K562 (cell line): ENCODE results near the gene CST3. TPM values are rescaled to one million over a fixed set of nuclear protein-coding genes. Genes with fewer than 3 reads are reported as not detected.

ENCODE experiments used
- ATAC-seq: fragments of 200-7000 bp; cut with Tn5 transposase; 3 replicates; pipeline ENCODE4 v1.9.1; 2020; ENCODE audit warnings: moderate library complexity
- BruUV-seq: library from RNA; stranded (reverse); fragments of 400-500 nt; replicated peaks from 2 replicates; lab custom pipeline; 2021; lab: Mats Ljungman, UMichigan
- CTCF ChIA-PET: fragments of 300-600 bp; formaldehyde crosslinking; extraction: SDS; loops from one replicate; lab custom pipeline; 2021; ENCODE audit warnings: low intra/inter-chr PET ratio; lab: Yijun Ruan, JAX
- POLR2A ChIA-PET: fragments of 300-600, 350-650 bp; sonication (Branson Sonifier 250); formaldehyde crosslinking; extraction: SDS; loops from one replicate; lab custom pipeline; 2021; ENCODE audit warnings: antibody characterized with exemption, inconsistent platforms; lab: Yijun Ruan, JAX
- DNase-seq, 4 experiments: peaks; one replicate each; pipeline versions ENCODE4 v3.0.0 to v3.0.0-alpha.2; 2011 to 2018; ENCODE audit warnings: low spot score in 3 of 4, mixed read lengths in 3 of 4; ENCODE audit errors: extremely low read depth in 1 of 4
- FAIRE-seq: peaks from 2 replicates; lab custom pipeline; 2011; peaks lifted over from hg19 to GRCh38; lab: Jason Lieb, UNC
- H2AFZ ChIP-seq: 2 replicates; pipeline ENCODE4 v1.6.0; 2011; ENCODE audit warnings: low read depth, low read length, control low read depth, inconsistent platforms
- H3K27ac ChIP-seq: fragments of 200-600 bp; 3 replicates; pipeline ENCODE4 v1.8.0; 2011; ENCODE audit warnings: low read depth, mild to moderate bottlenecking, control low read depth, inconsistent platforms, low read length, moderate library complexity, mixed read lengths; ENCODE audit errors: extremely low read depth
- H3K27me3 ChIP-seq, 2 experiments: fragments of 300-600 bp in 1 of 2; 2 replicates in 1 of 2; 3 replicates in 1 of 2; pipeline versions ENCODE4 v1.6.0 to v1.8.0; 2011; ENCODE audit warnings: inconsistent platforms in 2 of 2, low read length in 2 of 2, mild to moderate bottlenecking in 1 of 2, mixed read lengths in 1 of 2, moderate library complexity in 1 of 2; ENCODE audit not compliant: control insufficient read depth in 2 of 2, insufficient read depth in 2 of 2
- H3K36me3 ChIP-seq: fragments of 300-600 bp; 3 replicates; pipeline ENCODE4 v1.8.0; 2011; ENCODE audit warnings: mild to moderate bottlenecking, low read length, inconsistent platforms; ENCODE audit not compliant: control insufficient read depth, insufficient read depth
- H3K4me1 ChIP-seq, 2 experiments: fragments of 200-600 bp in 1 of 2; replicated peaks in 1 of 2; 2 replicates in 1 of 2; 3 replicates in 1 of 2; pipeline versions ENCODE4 v1.5.1 to v1.8.0; 2011; ENCODE audit warnings: inconsistent platforms in 2 of 2, low read length in 2 of 2, mild to moderate bottlenecking in 1 of 2, mixed read lengths in 1 of 2, moderate library complexity in 1 of 2; ENCODE audit not compliant: control insufficient read depth in 2 of 2, insufficient read depth in 2 of 2
- H3K4me2 ChIP-seq: 2 replicates; pipeline ENCODE4 v1.6.1; 2011; ENCODE audit warnings: low read length, control low read depth, inconsistent platforms, mixed read lengths; ENCODE audit not compliant: insufficient read depth
- H3K4me3 ChIP-seq: fragments of 200-600 bp; sonication (generic), shearing (Covaris generic); 2 replicates; pipeline ENCODE4 v1.5.1; 2016; ENCODE audit warnings: control low read depth, inconsistent platforms
- H3K79me2 ChIP-seq: fragments of 200-600 bp; 3 replicates; pipeline ENCODE4 v1.8.0; 2011; ENCODE audit warnings: low read length, inconsistent platforms; ENCODE audit not compliant: control insufficient read depth, insufficient read depth
- H3K9ac ChIP-seq, 2 experiments: 2 replicates each; pipeline versions ENCODE4 v1.6.0 to v1.6.1; 2011; ENCODE audit warnings: low read depth in 2 of 2, low read length in 2 of 2, control low read depth in 1 of 2, inconsistent platforms in 1 of 2, mild to moderate bottlenecking in 1 of 2, mixed read lengths in 1 of 2; ENCODE audit not compliant: insufficient read depth in 1 of 2
- H3K9me1 ChIP-seq: one replicate; pipeline ENCODE4 v1.6.0; 2011; ENCODE audit warnings: inconsistent platforms, mild to moderate bottlenecking, low read length, moderate library complexity; ENCODE audit not compliant: control insufficient read depth, insufficient read depth
- H3K9me3 ChIP-seq: replicated peaks from 2 replicates; pipeline ENCODE4 v1.5.1; 2011; ENCODE audit warnings: low read depth, low read length, inconsistent platforms; ENCODE audit not compliant: control insufficient read depth, insufficient read depth
- H4K20me1 ChIP-seq: replicated peaks from 2 replicates; pipeline ENCODE4 v1.6.1; 2011; ENCODE audit warnings: low read length, inconsistent platforms, mixed read lengths; ENCODE audit not compliant: control insufficient read depth, insufficient read depth
- CREB3 ChIP-seq: fragments of 450-650 bp; conservative IDR thresholded peaks from 2 replicates; pipeline ENCODE4 v1.6.1; 2016; ENCODE audit warnings: missing genetic modification characterization, low read depth, mild to moderate bottlenecking, missing compliant biosample characterization, moderate library complexity
- DACH1 ChIP-seq: fragments of 450-650 bp; IDR thresholded peaks from 2 replicates; pipeline ENCODE4 v1.6.1; 2018; ENCODE audit not compliant: partially characterized antibody
- FOSL1 ChIP-seq: fragments of 200-800 bp; sonication (Bioruptor generic); conservative IDR thresholded peaks from 2 replicates; pipeline ENCODE4 v1.6.1; 2016; ENCODE audit warnings: missing genetic modification characterization, missing compliant biosample characterization
- HOMEZ ChIP-seq: fragments of 250-450 bp; sonication (Bioruptor Pico); IDR thresholded peaks from 2 replicates; pipeline ENCODE4 v1.4.0; 2020; ENCODE audit warnings: mild to moderate bottlenecking, moderate library complexity
- MAX ChIP-seq: sonication (generic); formaldehyde crosslinking; IDR thresholded peaks from 2 replicates; pipeline ENCODE4 v1.9.0; 2022; ENCODE audit warnings: mild to moderate bottlenecking, missing genetic modification reagents
- MCM7 ChIP-seq, 2 experiments: fragments of 450-650 bp; IDR thresholded peaks; 2 replicates each; pipeline ENCODE4 v1.6.1; 2016 to 2018
- NR4A1 ChIP-seq, 2 experiments: fragments of 250-450 bp in 1 of 2; fragments of 450-650 bp in 1 of 2; sonication (Bioruptor Pico) in 1 of 2; IDR thresholded peaks; 2 replicates each; pipeline versions ENCODE4 v1.4.0 to v1.6.1; 2016 to 2020; ENCODE audit warnings: mild to moderate bottlenecking in 2 of 2, missing compliant biosample characterization in 1 of 2, missing genetic modification characterization in 1 of 2, moderate library complexity in 1 of 2
- STAT5B ChIP-seq: fragments of 250-450 bp; sonication (Bioruptor Pico); IDR thresholded peaks from 2 replicates; pipeline ENCODE4 v1.8.0; 2021; ENCODE audit warnings: mild to moderate bottlenecking, inconsistent platforms
- USF1 ChIP-seq: sonication (generic); formaldehyde crosslinking; IDR thresholded peaks from 2 replicates; pipeline ENCODE4 v1.9.0; 2022; ENCODE audit warnings: mild to moderate bottlenecking, missing genetic modification reagents
- ZFX ChIP-seq: sonication (generic); formaldehyde crosslinking; IDR thresholded peaks from 2 replicates; pipeline ENCODE4 v1.8.0; 2022; ENCODE audit warnings: mild to moderate bottlenecking, missing genetic modification reagents, moderate library complexity
- ZNF76 ChIP-seq: fragments of 250-450 bp; sonication (Bioruptor Pico); IDR thresholded peaks from 2 replicates; pipeline ENCODE4 v1.4.0; 2020; ENCODE audit warnings: mild to moderate bottlenecking, moderate library complexity, borderline replicate concordance
- WGBS: fragments of 100-300 bp; shearing (Covaris generic); methylation state at CpG from one replicate; pipeline ENCODE4 v1.1.6; 2016; ENCODE audit warnings: low coverage, mixed read lengths; ENCODE audit not compliant: insufficient coverage; ENCODE audit errors: missing lambda C conversion rate; 5-methylcytosine and 5-hydroxymethylcytosine counted together
- in situ Hi-C: fragments of 300-500 bp; cut with MboI; formaldehyde crosslinking; loops from 4 replicates; pipeline ENCODE4 v1.15.0; 2018; ENCODE audit warnings: inconsistent platforms, mixed read lengths
- intact Hi-C: fragments of 100-400 bp; cut with micrococcal nuclease; formaldehyde crosslinking; loops from 2 replicates; pipeline ENCODE4 v1.14.2; 2022
- polyA plus RNA-seq, 8 experiments: library from polyadenylated mRNA; depleted of rRNA in 4 of 8; stranded (reverse) in 5 of 8; unstranded in 3 of 8; fragments of >200 nt; fragmentation: Nextera tagmentation in 2 of 8; fragmentation: Illumina TruSeq in 1 of 8; extraction: Ambion mirVana in 2 of 8; extraction: Trizol in 1 of 8; gene quantifications; 2 replicates each; pipeline versions ENCODE4 v1.2.1 to v1.2.3, GENCODE V29; 2011 to 2014; ENCODE audit warnings: inconsistent platforms in 1 of 8, missing spikeins in 1 of 8
- total RNA-seq, 7 experiments: library from RNA; depleted of rRNA in 6 of 7; stranded (reverse); fragments of >200 nt in 6 of 7; fragmentation: Illumina TruSeq in 2 of 7; extraction: Trizol in 2 of 7; gene quantifications; 2 replicates each; pipeline versions ENCODE4 v1.2.1 to v1.2.3, GENCODE V29; 2011 to 2021; ENCODE audit warnings: low replicate concordance in 1 of 7
- TF ChIP-seq, protein P1 (sequence below): fragments of 450-650 bp; formaldehyde crosslinking; IDR thresholded peaks from 2 replicates; pipeline ENCODE4 v1.4.0; 2020; ENCODE audit warnings: mild to moderate bottlenecking, mixed read lengths

CST3 gene
- total and polyA plus RNA-seq, 9 of the 15 experiments (the other 6 are each of a cell fraction or from before 2014, with no cell fraction given), result 8.7 to 113 (median 48.5) TPM

GRCh38 chr20:23661002-23661429, 23.3 kb upstream of the CST3 start:
- Histone ChIP-seq H3K9me1 (no peaks in the 10 kb centered on the region), H3K4me3 (no peak overlapping the region), H3K4me1 (peaks cover 5 to 14% of the 10 kb centered on the region in 2 experiments; a peak in 4 of 5 replicates), H3K79me2 (no peaks in the 10 kb centered on the region), H3K36me3 (no peaks in the 10 kb centered on the region), H3K9ac (no peak overlapping the region), H4K20me1 (no peaks in the 10 kb centered on the region), H3K4me2 (peak overlapping the region; percentile 37; the same call in 1 of the 2 replicates), H3K27ac (no peak overlapping the region), H3K27me3 (no peaks in the 10 kb centered on the region), H2AFZ (peak overlapping the region; percentile 86), H3K9me3 (no peaks in the 10 kb centered on the region)
- DNase-seq, result no peak
- 0 out of 3 replicates have a peak, but pooled peaks have one; percentile 19 for ATAC-seq
- intact Hi-C loops, result no loop called here
- CTCF ChIA-PET, result no interaction called here
- FAIRE-seq, result no peak
- no TSS peak for BruUV-seq
- POLR2A ChIA-PET, result interaction anchor here (0.8 to 1.5 kb wide), 2 partner anchors 12 to 23 kb away, joined by 4 read pairs; partner anchors contain the start of gene CST3
- 47% methylated on average over 5 of the region's 6 CpGs for WGBS
- in situ Hi-C loops, result no loop called here
- TF ChIP-seq CREB3 (tag) (no peak), HOMEZ (CRISPR knock-in tag) (no peak), ZFX (CRISPR knock-in tag) (no peak), NR4A1 (CRISPR knock-in tag; IDR thresholded peaks at IDR 0.05) (no peak), NR4A1 (tag; IDR thresholded peaks at IDR 0.05) (no peak), STAT5B (CRISPR knock-in tag) (no peak), USF1 (CRISPR knock-in tag) (no peak), MAX (CRISPR knock-in tag) (no peak), ZNF76 (no peak), MCM7 (IDR thresholded peaks at IDR 0.05) (no peak), FOSL1 (tag) (no peak), DACH1 (no peak)
- TF ChIP-seq, protein P1, sequence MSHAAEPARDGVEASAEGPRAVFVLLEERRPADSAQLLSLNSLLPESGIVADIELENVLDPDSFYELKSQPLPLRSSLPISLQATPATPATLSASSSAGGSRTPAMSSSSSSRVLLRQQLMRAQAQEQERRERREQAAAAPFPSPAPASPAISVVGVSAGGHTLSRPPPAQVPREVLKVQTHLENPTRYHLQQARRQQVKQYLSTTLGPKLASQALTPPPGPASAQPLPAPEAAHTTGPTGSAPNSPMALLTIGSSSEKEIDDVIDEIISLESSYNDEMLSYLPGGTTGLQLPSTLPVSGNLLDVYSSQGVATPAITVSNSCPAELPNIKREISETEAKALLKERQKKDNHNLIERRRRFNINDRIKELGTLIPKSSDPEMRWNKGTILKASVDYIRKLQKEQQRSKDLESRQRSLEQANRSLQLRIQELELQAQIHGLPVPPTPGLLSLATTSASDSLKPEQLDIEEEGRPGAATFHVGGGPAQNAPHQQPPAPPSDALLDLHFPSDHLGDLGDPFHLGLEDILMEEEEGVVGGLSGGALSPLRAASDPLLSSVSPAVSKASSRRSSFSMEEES (CRISPR knock-in tag), result no peak
